ENCODE measurements around the gene FBXW5. TPM values are rescaled to one million over a fixed set of nuclear protein-coding genes. Genes with fewer than 3 reads are reported as not detected.

The FBXW5 gene
- total and polyA plus RNA-seq, 2 donors (not counting 3 experiments of a cell fraction or from before 2014, with no cell fraction given): 97.3 to 151 TPM

GRCh38 chr9:136920069-136920468 is 24.5 kb downstream of the FBXW5 start:
- TF ChIP-seq MAX (IDR thresholded peaks at IDR 0.05; ENCODE audit: insufficient read depth, insufficient read length): no peak
- TF ChIP-seq POLR2A (IDR thresholded peaks at IDR 0.05; ENCODE audit: low read depth, low read length): no peak
- no peak for TF ChIP-seq GATA2 (IDR thresholded peaks at IDR 0.05; ENCODE audit: insufficient read depth, insufficient read length, low read depth, low read length)
- no peak for TF ChIP-seq JUN (IDR thresholded peaks at IDR 0.05; ENCODE audit: borderline replicate concordance, insufficient read depth, insufficient read length, low read depth)
- TF ChIP-seq FOS (IDR thresholded peaks at IDR 0.05; ENCODE audit: borderline replicate concordance, insufficient read depth, low read length): no peak
- TF ChIP-seq CTCF (IDR thresholded peaks at IDR 0.05; ENCODE audit: extremely low read depth in 1 of 2, insufficient read depth in 1 of 2, low read depth in 1 of 2, low read length in 2 of 2): no peak
- TF ChIP-seq EZH2 (IDR thresholded peaks at IDR 0.05; ENCODE audit: borderline replicate concordance, low read depth, low read length, severe bottlenecking): no peak
- no peak for TF ChIP-seq MYC (IDR thresholded peaks at IDR 0.05; ENCODE audit: low read depth, low read length)
- TF ChIP-seq POLR2AphosphoS5 (IDR thresholded peaks at IDR 0.05; ENCODE audit: insufficient read depth, low read depth, low read length): no peak
- FAIRE-seq (no peak), DNase-seq (ENCODE audit: low read depth, low spot score) (no peak)
- no peaks in the 10 kb centered on the region for H3K4me1 ChIP-seq (ENCODE audit: control insufficient read depth, extremely low read depth, insufficient read depth, low read length)
- H3K27ac ChIP-seq (ENCODE audit: insufficient read depth, low read depth, low read length): no peak overlapping the region
- no peak overlapping the region for H3K4me2 ChIP-seq (ENCODE audit: insufficient read depth, low read length)
- ChIA-PET POLR2A (interaction anchor here (0.5 kb wide), 1 partner anchor 31 kb away, joined by 7 read pairs; no protein-coding TSS in a partner anchor), CTCF (interaction anchor here (1.5 kb wide), 1 partner anchor 19 kb away, joined by 3 read pairs; no protein-coding TSS in a partner anchor)
- no peaks in the 10 kb centered on the region for H4K20me1 ChIP-seq (replicated peaks; ENCODE audit: control insufficient read depth, extremely low read depth, insufficient read depth, low read length)
- H3K27me3 ChIP-seq (ENCODE audit: control insufficient read depth in 2 of 2, insufficient read depth in 2 of 2, low read length in 2 of 2): no peaks in the 10 kb centered on the region
- peaks cover 0 to 43% of the 10 kb centered on the region in 2 experiments for H3K36me3 ChIP-seq (ENCODE audit: control insufficient read depth in 2 of 2, extremely low read depth in 1 of 2, insufficient read depth in 2 of 2, low read length in 2 of 2)
- H3K9me3 ChIP-seq (replicated peaks; ENCODE audit: control insufficient read depth, insufficient read depth, low read length): no peaks in the 10 kb centered on the region
- H3K9ac ChIP-seq (replicated peaks; ENCODE audit: extremely low read depth, insufficient read depth, low read length): no peak overlapping the region
- no peaks in the 10 kb centered on the region for H3K9me1 ChIP-seq (replicated peaks; ENCODE audit: control insufficient read depth, extremely low read depth, insufficient read depth, low read length)
- intact Hi-C loops (cut with micrococcal nuclease) (no loop called here), dilution Hi-C loops (cut with MboI; ENCODE audit: extremely low pct_ligation_motif_present, low sequenced_read_pairs) (no loop called here)
- no TSS peak for BruUV-seq (replicated peaks)
- H3K79me2 ChIP-seq (ENCODE audit: control insufficient read depth, insufficient read depth, low read length): no peaks in the 10 kb centered on the region
- H3K4me3 ChIP-seq (replicated peaks in 1 of 3; ENCODE audit: insufficient read depth in 1 of 3, low read depth in 1 of 3, low read length in 3 of 3): no peak overlapping the region
- H2AFZ ChIP-seq (ENCODE audit: low read depth, low read length): no peak overlapping the region

Data from endothelial cell of umbilical vein (primary cell).